K562 (cell line): Measurements from ENCODE around the gene WNK1. TPM values are rescaled to one million over a fixed set of nuclear protein-coding genes. Genes with fewer than 3 reads are reported as not detected.
A peak's percentile ranks its signal among the peaks of the same experiment; 100 is the strongest.

Experiments used
- BCL6 ChIP-seq: fragments of 250-450 bp; sonication (Bioruptor Pico); IDR thresholded peaks from 2 replicates; pipeline ENCODE4 v1.4.0; 2020
- CBFA2T2 ChIP-seq: fragments of 450-650 bp; conservative IDR thresholded peaks from 2 replicates; pipeline ENCODE4 v1.6.1; 2017; ENCODE audit warnings: mild to moderate bottlenecking
- ELF4 ChIP-seq: fragments of 450-650 bp; formaldehyde crosslinking; IDR thresholded peaks from 2 replicates; pipeline ENCODE4 v1.4.0; 2022; ENCODE audit warnings: missing genetic modification characterization
- HDGF ChIP-seq: fragments of 450-650 bp; IDR thresholded peaks from 2 replicates; pipeline ENCODE4 v1.6.1; 2016
- JUN ChIP-seq, 2 experiments: sonication (generic) in 1 of 2; formaldehyde crosslinking in 1 of 2; IDR thresholded peaks; 2 replicates each; pipeline versions ENCODE4 v1.6.1 to v1.8.0; 2012 to 2022; ENCODE audit warnings: borderline replicate concordance in 2 of 2, mild to moderate bottlenecking in 2 of 2, improper control_type of control experiment in 1 of 2, low read depth in 1 of 2, low read length in 1 of 2, missing genetic modification reagents in 1 of 2
- MED1 ChIP-seq: sonication (generic); formaldehyde crosslinking; IDR thresholded peaks from 2 replicates; pipeline ENCODE4 v1.8.1; 2023; ENCODE audit warnings: missing genetic modification reagents, borderline replicate concordance
- MYBL2 ChIP-seq, 2 experiments: fragments of 450-650 bp in 1 of 2; sonication (generic) in 1 of 2; formaldehyde crosslinking in 1 of 2; IDR thresholded peaks; 2 replicates each; pipeline versions ENCODE4 v1.6.1 to v1.8.1; 2017 to 2022; ENCODE audit warnings: borderline replicate concordance in 1 of 2, inconsistent platforms in 1 of 2, low read depth in 1 of 2, mild to moderate bottlenecking in 1 of 2, missing genetic modification reagents in 1 of 2, moderate library complexity in 1 of 2
- NCOA2 ChIP-seq, 2 experiments: fragments of 450-650 bp; IDR thresholded peaks; 2 replicates each; pipeline ENCODE4 v1.6.1; 2018; ENCODE audit warnings: mild to moderate bottlenecking in 2 of 2, moderate library complexity in 1 of 2; ENCODE audit not compliant: partially characterized antibody in 2 of 2
- NCOA4 ChIP-seq: fragments of 450-650 bp; IDR thresholded peaks from 2 replicates; pipeline ENCODE4 v1.6.1; 2018; ENCODE audit warnings: mild to moderate bottlenecking; ENCODE audit not compliant: partially characterized antibody
- NFATC3 ChIP-seq: fragments of 450-650 bp; IDR thresholded peaks from 2 replicates; pipeline ENCODE4 v1.6.1; 2017; ENCODE audit warnings: mild to moderate bottlenecking
- PHB2 ChIP-seq: fragments of 450-650 bp; IDR thresholded peaks from 2 replicates; pipeline ENCODE4 v1.6.1; 2017; ENCODE audit warnings: low read depth
- PRPF4 ChIP-seq: fragments of 200-400 bp; formaldehyde crosslinking; IDR thresholded peaks from one replicate; pipeline ENCODE4 v1.6.1; 2017; ENCODE audit warnings: low read length, low read depth, mild to moderate bottlenecking; ENCODE audit not compliant: insufficient read depth, poor library complexity, severe bottlenecking
- RBM34 ChIP-seq: fragments of 200-400 bp; formaldehyde crosslinking; IDR thresholded peaks from 2 replicates; pipeline ENCODE4 v1.6.1; 2018; ENCODE audit warnings: low read length, borderline replicate concordance; ENCODE audit not compliant: insufficient read depth
- SLC30A9 ChIP-seq: fragments of 250-450 bp; sonication (Bioruptor Pico); IDR thresholded peaks from 2 replicates; pipeline ENCODE4 v1.8.0; 2022; ENCODE audit warnings: mild to moderate bottlenecking, moderate library complexity
- SMC3 ChIP-seq: conservative IDR thresholded peaks from 2 replicates; pipeline ENCODE4 v1.6.1; 2011; ENCODE audit warnings: low read depth, low read length, improper control_type of control experiment; ENCODE audit not compliant: insufficient read depth
- SREBF2 ChIP-seq: sonication (generic); formaldehyde crosslinking; IDR thresholded peaks from 2 replicates; pipeline ENCODE4 v1.4.0; 2020; ENCODE audit warnings: mild to moderate bottlenecking, missing genetic modification reagents
- TBL1XR1 ChIP-seq, 2 experiments: IDR thresholded peaks; 2 replicates each; pipeline ENCODE4 v1.6.1; 2012; ENCODE audit warnings: improper control_type of control experiment in 2 of 2, low read length in 2 of 2, mild to moderate bottlenecking in 1 of 2
- ZC3H11A ChIP-seq: IDR thresholded peaks from 2 replicates; pipeline ENCODE4 v1.6.1; 2012; ENCODE audit warnings: low read depth, low read length, improper control_type of control experiment
- ZNF140 ChIP-seq: fragments of 250-450 bp; sonication (Bioruptor Pico); IDR thresholded peaks from 2 replicates; pipeline ENCODE4 v1.8.0; 2021; ENCODE audit warnings: moderate library complexity, mild to moderate bottlenecking, inconsistent platforms
- ZNF316 ChIP-seq: fragments of 450-650 bp; IDR thresholded peaks from 2 replicates; pipeline ENCODE4 v1.6.1; 2016
- ZNF699 ChIP-seq: fragments of 250-450 bp; sonication (Bioruptor Pico); IDR thresholded peaks from 2 replicates; pipeline ENCODE4 v1.8.0; 2021; ENCODE audit warnings: mild to moderate bottlenecking, moderate library complexity; ENCODE audit not compliant: insufficient replicate concordance
- polyA plus RNA-seq, 8 experiments: library from polyadenylated mRNA; depleted of rRNA in 4 of 8; stranded (reverse) in 5 of 8; unstranded in 3 of 8; fragments of >200 nt; fragmentation: Nextera tagmentation in 2 of 8; fragmentation: Illumina TruSeq in 1 of 8; extraction: Ambion mirVana in 2 of 8; extraction: Trizol in 1 of 8; gene quantifications; 2 replicates each; pipeline versions ENCODE4 v1.2.1 to v1.2.3, GENCODE V29; 2011 to 2014; ENCODE audit warnings: inconsistent platforms in 1 of 8, missing spikeins in 1 of 8
- total RNA-seq, 7 experiments: library from RNA; depleted of rRNA in 6 of 7; stranded (reverse); fragments of >200 nt in 6 of 7; fragmentation: Illumina TruSeq in 2 of 7; extraction: Trizol in 2 of 7; gene quantifications; 2 replicates each; pipeline versions ENCODE4 v1.2.1 to v1.2.3, GENCODE V29; 2011 to 2021; ENCODE audit warnings: low replicate concordance in 1 of 7
- TF ChIP-seq, protein P1 (sequence below): sonication (generic); formaldehyde crosslinking; IDR thresholded peaks from 2 replicates; pipeline ENCODE4 v1.8.0; 2022; ENCODE audit warnings: missing genetic modification reagents, mild to moderate bottlenecking, borderline replicate concordance
- TF ChIP-seq, protein P2 (sequence below): fragments of 450-650 bp; IDR thresholded peaks from 2 replicates; pipeline ENCODE4 v1.6.1; 2016; ENCODE audit warnings: borderline replicate concordance

Gene WNK1
- total and polyA plus RNA-seq, 9 of the 15 experiments (the other 6 are each of a cell fraction or from before 2014, with no cell fraction given), result 4.3 to 73.9 (median 31.0) TPM

DNA sequence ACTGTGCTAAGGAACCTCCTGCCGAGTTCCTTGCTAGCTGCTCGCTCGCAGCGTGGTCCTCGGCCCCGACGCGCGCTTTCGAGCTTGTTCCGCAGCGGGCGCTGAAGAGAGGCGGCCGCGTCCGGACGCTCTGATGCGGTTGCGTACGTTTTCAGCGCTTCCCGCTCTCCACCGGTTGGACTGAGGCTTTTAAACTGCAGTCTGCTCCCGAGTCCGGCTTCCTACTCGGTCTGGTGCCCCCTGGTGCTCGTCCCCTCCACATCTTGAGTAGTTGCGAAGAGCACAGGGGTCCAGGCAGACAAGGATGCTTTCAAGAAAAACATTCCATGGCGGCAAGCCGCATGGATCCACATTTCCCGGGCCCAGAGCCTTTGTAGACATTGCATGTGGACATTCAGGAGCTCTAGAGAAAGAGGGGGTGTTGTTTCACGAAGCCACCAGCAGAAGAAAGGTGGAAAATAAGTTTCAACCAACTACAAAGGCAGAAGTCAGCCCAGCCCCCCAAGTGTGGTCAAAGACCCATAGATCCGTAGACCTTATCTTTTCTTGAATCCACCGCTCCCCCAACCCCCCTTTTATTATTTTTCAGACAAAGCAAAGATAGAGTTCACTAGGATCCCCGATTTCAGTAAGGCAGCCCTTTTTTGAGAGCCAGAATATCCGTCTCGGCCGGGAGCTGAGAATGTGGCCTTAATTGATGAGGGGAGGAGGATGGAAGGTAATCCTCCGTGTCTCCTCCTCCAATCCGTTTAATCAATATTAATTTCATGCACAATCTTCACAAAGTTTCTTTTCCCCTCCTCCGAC is 984 bp upstream of the WNK1 start (continued):
- TF ChIP-seq CBFA2T2 (no peak), HDGF (no peak), NCOA2 (IDR thresholded peaks at IDR 0.05; ENCODE audit: partially characterized antibody in 2 of 2) (no peak), MED1 (CRISPR knock-in tag) (no peak), NCOA4 (no peak), SMC3 (peak; percentile 47; the same call in 1 of the 2 replicates), JUN (IDR thresholded peaks at IDR 0.05; ENCODE audit: borderline replicate concordance, low read depth, low read length) (no peak), JUN (CRISPR knock-in tag; IDR thresholded peaks at IDR 0.05; ENCODE audit: borderline replicate concordance) (no peak), ZC3H11A (no peak), MYBL2 (IDR thresholded peaks at IDR 0.05; ENCODE audit: low read depth) (peak; percentile 95), MYBL2 (CRISPR knock-in tag; IDR thresholded peaks at IDR 0.05; ENCODE audit: borderline replicate concordance) (peak; percentile 92; the same call in 1 of the 2 replicates), BCL6 (CRISPR knock-in tag) (no peak), ELF4 (CRISPR knock-in tag) (no peak), RBM34 (no peak), ZNF699 (CRISPR knock-in tag) (no peak), SREBF2 (CRISPR knock-in tag) (no peak), SLC30A9 (CRISPR knock-in tag) (no peak), ZNF140 (CRISPR knock-in tag) (no peak), NFATC3 (no peak), ZNF316 (no peak), PHB2 (no peak), PRPF4 (no peak), TBL1XR1 (IDR thresholded peaks at IDR 0.05; ENCODE audit: low read length in 2 of 2) (no peak)
- TF ChIP-seq, protein P1, sequence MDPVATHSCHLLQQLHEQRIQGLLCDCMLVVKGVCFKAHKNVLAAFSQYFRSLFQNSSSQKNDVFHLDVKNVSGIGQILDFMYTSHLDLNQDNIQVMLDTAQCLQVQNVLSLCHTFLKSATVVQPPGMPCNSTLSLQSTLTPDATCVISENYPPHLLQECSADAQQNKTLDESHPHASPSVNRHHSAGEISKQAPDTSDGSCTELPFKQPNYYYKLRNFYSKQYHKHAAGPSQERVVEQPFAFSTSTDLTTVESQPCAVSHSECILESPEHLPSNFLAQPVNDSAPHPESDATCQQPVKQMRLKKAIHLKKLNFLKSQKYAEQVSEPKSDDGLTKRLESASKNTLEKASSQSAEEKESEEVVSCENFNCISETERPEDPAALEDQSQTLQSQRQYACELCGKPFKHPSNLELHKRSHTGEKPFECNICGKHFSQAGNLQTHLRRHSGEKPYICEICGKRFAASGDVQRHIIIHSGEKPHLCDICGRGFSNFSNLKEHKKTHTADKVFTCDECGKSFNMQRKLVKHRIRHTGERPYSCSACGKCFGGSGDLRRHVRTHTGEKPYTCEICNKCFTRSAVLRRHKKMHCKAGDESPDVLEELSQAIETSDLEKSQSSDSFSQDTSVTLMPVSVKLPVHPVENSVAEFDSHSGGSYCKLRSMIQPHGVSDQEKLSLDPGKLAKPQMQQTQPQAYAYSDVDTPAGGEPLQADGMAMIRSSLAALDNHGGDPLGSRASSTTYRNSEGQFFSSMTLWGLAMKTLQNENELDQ (CRISPR knock-in tag), result 0 out of 2 replicates have a peak, but pooled peaks have one; percentile 31
- TF ChIP-seq, protein P2, sequence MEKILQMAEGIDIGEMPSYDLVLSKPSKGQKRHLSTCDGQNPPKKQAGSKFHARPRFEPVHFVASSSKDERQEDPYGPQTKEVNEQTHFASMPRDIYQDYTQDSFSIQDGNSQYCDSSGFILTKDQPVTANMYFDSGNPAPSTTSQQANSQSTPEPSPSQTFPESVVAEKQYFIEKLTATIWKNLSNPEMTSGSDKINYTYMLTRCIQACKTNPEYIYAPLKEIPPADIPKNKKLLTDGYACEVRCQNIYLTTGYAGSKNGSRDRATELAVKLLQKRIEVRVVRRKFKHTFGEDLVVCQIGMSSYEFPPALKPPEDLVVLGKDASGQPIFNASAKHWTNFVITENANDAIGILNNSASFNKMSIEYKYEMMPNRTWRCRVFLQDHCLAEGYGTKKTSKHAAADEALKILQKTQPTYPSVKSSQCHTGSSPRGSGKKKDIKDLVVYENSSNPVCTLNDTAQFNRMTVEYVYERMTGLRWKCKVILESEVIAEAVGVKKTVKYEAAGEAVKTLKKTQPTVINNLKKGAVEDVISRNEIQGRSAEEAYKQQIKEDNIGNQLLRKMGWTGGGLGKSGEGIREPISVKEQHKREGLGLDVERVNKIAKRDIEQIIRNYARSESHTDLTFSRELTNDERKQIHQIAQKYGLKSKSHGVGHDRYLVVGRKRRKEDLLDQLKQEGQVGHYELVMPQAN, result no peak
